T-cell (primary cell): Measurements from ENCODE around the gene GPR75. TPM values are rescaled to one million over a fixed set of nuclear protein-coding genes. Genes with fewer than 3 reads are reported as not detected.

Experiments used
- ATAC-seq, 4 experiments: fragments of 200-7000 bp in 3 of 4; fragments of 150-1000 bp in 1 of 4; cut with Tn5 transposase; replicated peaks in 1 of 4; 1 replicate in 3 of 4; 2 replicates in 1 of 4; pipeline ENCODE4 v1.10.0; 2021; ENCODE audit warnings: moderate library complexity in 3 of 4, mild to moderate bottlenecking in 2 of 4, moderate number of reproducible peaks in 1 of 4
- CTCF ChIA-PET, 2 donors: fragments of 300-600 bp; sonication (Branson Sonifier 250); formaldehyde crosslinking; loops; one replicate each; lab custom pipeline; 2022; ENCODE audit warnings: antibody characterized with exemption in 2 of 2; lab: Charles Lee
- POLR2A ChIA-PET, 2 donors: fragments of 300-600 bp; sonication (Branson Sonifier 250); formaldehyde crosslinking; loops; one replicate each; lab custom pipeline; 2022; ENCODE audit warnings: antibody characterized with exemption in 2 of 2; lab: Charles Lee
- DNase-seq, 35 experiments: peaks; one replicate each; pipeline versions ENCODE4 v3.0.0 to v3.0.0-alpha.2; 2013 to 2023
- H3K27ac ChIP-seq: one replicate; pipeline ENCODE4 v1.5.1; 2013; ENCODE audit warnings: low read length
- H3K27me3 ChIP-seq, 2 experiments: replicated peaks in 1 of 2; 1 replicate in 1 of 2; 2 replicates in 1 of 2; pipeline versions ENCODE4 v1.6.1 to v1.7.0; 2013; ENCODE audit warnings: low read length in 1 of 2, mixed read lengths in 1 of 2; ENCODE audit not compliant: control insufficient read depth in 2 of 2, insufficient read depth in 2 of 2; ENCODE audit errors: extremely low read depth in 1 of 2
- H3K36me3 ChIP-seq, 2 donors: 1 replicate in 1 of 2; 2 replicates in 1 of 2; pipeline versions ENCODE4 v1.6.1 to v1.7.0; 2013; ENCODE audit warnings: low read length in 1 of 2; ENCODE audit not compliant: control insufficient read depth in 2 of 2, insufficient read depth in 1 of 2; ENCODE audit errors: extremely low read depth in 1 of 2
- H3K4me1 ChIP-seq, 2 experiments: 1 replicate in 1 of 2; 2 replicates in 1 of 2; pipeline versions ENCODE4 v1.6.1 to v1.7.0; 2013; ENCODE audit warnings: low read length in 2 of 2, mixed read lengths in 1 of 2; ENCODE audit not compliant: insufficient read depth in 2 of 2, control insufficient read depth in 1 of 2; ENCODE audit errors: extremely low read depth in 1 of 2
- H3K4me3 ChIP-seq, 2 donors: 1 replicate in 1 of 2; 2 replicates in 1 of 2; pipeline versions ENCODE4 v1.5.1 to v1.7.0; 2013; ENCODE audit warnings: mild to moderate bottlenecking in 2 of 2, low read length in 1 of 2, moderate library complexity in 1 of 2; ENCODE audit not compliant: control insufficient read depth in 1 of 2; ENCODE audit errors: extremely low read depth in 1 of 2
- H3K9me3 ChIP-seq: 2 replicates; pipeline ENCODE4 v1.7.0; 2013
- H3K27ac Mint-ChIP-seq, 2 donors: one replicate each; pipeline ENCODE4 v1.8.0; 2020 to 2021; ENCODE audit warnings: mild to moderate bottlenecking in 2 of 2, mixed read lengths in 2 of 2
- H3K27me3 Mint-ChIP-seq, 2 donors: one replicate each; pipeline ENCODE4 v1.8.0; 2021 to 2022; ENCODE audit warnings: mixed read lengths in 2 of 2
- H3K36me3 Mint-ChIP-seq: one replicate; pipeline ENCODE4 v1.8.0; 2021; ENCODE audit warnings: mixed read lengths
- H3K4me1 Mint-ChIP-seq, 3 donors: one replicate each; pipeline ENCODE4 v1.8.0; 2020 to 2022; ENCODE audit warnings: mixed read lengths in 3 of 3, mild to moderate bottlenecking in 1 of 3
- H3K4me3 Mint-ChIP-seq, 3 donors: one replicate each; pipeline ENCODE4 v1.8.0; 2020 to 2022; ENCODE audit warnings: mild to moderate bottlenecking in 3 of 3, mixed read lengths in 3 of 3, moderate library complexity in 3 of 3
- H3K9me3 Mint-ChIP-seq, 3 donors: one replicate each; pipeline ENCODE4 v1.8.0; 2020 to 2022; ENCODE audit warnings: mixed read lengths in 3 of 3
- WGBS: methylation state at CpG from one replicate; pipeline ENCODE4 v1.1.5; 2013; ENCODE audit warnings: missing lambda C conversion rate; ENCODE audit not compliant: insufficient coverage; 5-methylcytosine and 5-hydroxymethylcytosine counted together
- total RNA-seq, 35 experiments: library from RNA in 6 of 35; stranded (reverse) in 6 of 35; fragments of 120-200 nt in 1 of 35; gene quantifications; one replicate each; pipeline versions ENCODE4 v1.2.1 to v1.2.4 and lab custom pipeline; 2013 to 2026

GPR75 gene
- total RNA-seq: 1 to 10 TPM; 2.3 to 3.4 (median 3.0) TPM
- 2.1 TPM for total RNA-seq (2013)
- total RNA-seq (lab: John Stamatoyannopoulos, UW): 0.74 to 4.2 (median 2.1) reads per million in 29 experiments

GRCh38 chr2:53859206-53860181, at the start of gene GPR75:
GPR75 (minus strand) TSS chr2:53859967; CDS start chr2:53854756, 5,211 bp downstream.
- POLR2A ChIA-PET: no interaction called here
- Mint-ChIP-seq H3K36me3 (peaks cover 27% of the 10 kb centered on the region), H3K9me3 (no peaks in the 10 kb centered on the region), H3K4me3 (no peak within 1 kb of the TSS), H3K27ac (no peak within 1 kb of the TSS), H3K4me1 (peaks cover 13 to 32% (median 20%) of the 10 kb centered on the region in 3 donors), H3K27me3 (no peaks in the 10 kb centered on the region)
- DNase-seq (no peak), ATAC-seq (no peak)
- WGBS: 98% methylated on average over 65 of the region's 72 CpGs
- no peak within 1 kb of the TSS for H3K27ac ChIP-seq
- H3K36me3 ChIP-seq: peaks cover 2 to 9% of the 10 kb centered on the region in 2 donors
- no peak within 1 kb of the TSS for H3K4me3 ChIP-seq
- H3K9me3 ChIP-seq: no peaks in the 10 kb centered on the region
- CTCF ChIA-PET: no interaction called here
- H3K4me1 ChIP-seq: no peaks in the 10 kb centered on the region
- H3K27me3 ChIP-seq: no peaks in the 10 kb centered on the region

GRCh38 chr2:53907582-53907981, 47.8 kb upstream of the GPR75 start:
- Mint-ChIP-seq H3K4me3 (no peak overlapping the region), H3K4me1 (peaks cover under 1 to 14% (median 3%) of the 10 kb centered on the region in 3 donors), H3K36me3 (peaks cover 56% of the 10 kb centered on the region), H3K27ac (peak overlapping the region in 1 of 2 donors; percentile 2), H3K9me3 (no peaks in the 10 kb centered on the region), H3K27me3 (no peaks in the 10 kb centered on the region)
- DNase-seq: no peak
- ATAC-seq: no peak
- Histone ChIP-seq H3K4me3 (no peak overlapping the region), H3K4me1 (no peaks in the 10 kb centered on the region), H3K27ac (no peak overlapping the region), H3K27me3 (no peaks in the 10 kb centered on the region), H3K9me3 (no peaks in the 10 kb centered on the region), H3K36me3 (peaks cover 4 to 77% of the 10 kb centered on the region in 2 donors)
- POLR2A ChIA-PET: no interaction called here
- no CpG with 5 or more reads among the region's 1 CpG for WGBS
- CTCF ChIA-PET: no interaction called here

- no peak overlapping the region for H3K4me3 ChIP-seq
- no peak for DNase-seq
- H3K27ac ChIP-seq: no peak overlapping the region
- H3K9me3 ChIP-seq: no peaks in the 10 kb centered on the region
- POLR2A ChIA-PET: interaction anchor here in 1 of 2 donors (0.7 kb wide), 1 partner anchor 10 kb away, joined by 4 read pairs; no protein-coding TSS in a partner anchor
- Mint-ChIP-seq H3K4me3 (no peak overlapping the region), H3K36me3 (peaks cover 65% of the 10 kb centered on the region), H3K27ac (no peak overlapping the region), H3K9me3 (no peaks in the 10 kb centered on the region), H3K27me3 (no peaks in the 10 kb centered on the region), H3K4me1 (peaks cover 0 to 7% (median 0%) of the 10 kb centered on the region in 3 donors)
- H3K36me3 ChIP-seq: peaks cover under 1 to 91% of the 10 kb centered on the region in 2 donors
- ATAC-seq: no peak
- no peaks in the 10 kb centered on the region for H3K4me1 ChIP-seq
- CTCF ChIA-PET: no interaction called here
- H3K27me3 ChIP-seq: no peaks in the 10 kb centered on the region
- 100% methylated on average over 5 of the region's 9 CpGs for WGBS
Measured at GRCh38 chr2:53905396-53905795, 45.6 kb upstream of the GPR75 start.

- Histone ChIP-seq H3K27ac (no peak overlapping the region), H3K36me3 (peaks cover 5 to 95% of the 10 kb centered on the region in 2 donors), H3K4me1 (no peaks in the 10 kb centered on the region), H3K4me3 (no peak overlapping the region), H3K9me3 (no peaks in the 10 kb centered on the region), H3K27me3 (no peaks in the 10 kb centered on the region)
- CTCF ChIA-PET: interaction anchor here in 1 of 2 donors (0.6 kb wide), 1 partner anchor 595 kb away, joined by 3 read pairs; no protein-coding TSS in a partner anchor
- Mint-ChIP-seq H3K27ac (no peak overlapping the region), H3K9me3 (no peaks in the 10 kb centered on the region), H3K4me3 (no peak overlapping the region), H3K27me3 (no peaks in the 10 kb centered on the region), H3K4me1 (peaks cover 0 to 7% (median 0%) of the 10 kb centered on the region in 3 donors), H3K36me3 (peaks cover 64% of the 10 kb centered on the region)
- WGBS: 77% methylated on average over 4 of the region's 4 CpGs
- POLR2A ChIA-PET: interaction anchor here in 1 of 2 donors (1.1 kb wide), 1 partner anchor 9 kb away, joined by 4 read pairs; no protein-coding TSS in a partner anchor
- ATAC-seq: no peak
- no peak for DNase-seq
Measured at GRCh38 chr2:53903011-53903410, 43.2 kb upstream of the GPR75 start.

GRCh38 chr2:53901192-53901591, 41.4 kb upstream of the GPR75 start:
- Mint-ChIP-seq H3K9me3 (no peaks in the 10 kb centered on the region), H3K36me3 (peaks cover 57% of the 10 kb centered on the region), H3K27ac (no peak overlapping the region), H3K27me3 (no peaks in the 10 kb centered on the region), H3K4me1 (peaks cover 0 to 7% (median 0%) of the 10 kb centered on the region in 3 donors), H3K4me3 (no peak overlapping the region)
- no peak for DNase-seq
- no peak overlapping the region for H3K27ac ChIP-seq
- H3K36me3 ChIP-seq: peaks cover 5 to 91% of the 10 kb centered on the region in 2 donors
- H3K27me3 ChIP-seq: no peaks in the 10 kb centered on the region
- H3K4me3 ChIP-seq: no peak overlapping the region
- CTCF ChIA-PET: no interaction called here
- no peaks in the 10 kb centered on the region for H3K9me3 ChIP-seq
- POLR2A ChIA-PET: no interaction called here
- H3K4me1 ChIP-seq: no peaks in the 10 kb centered on the region
- no peak for ATAC-seq
- 90% methylated on average over 2 of the region's 3 CpGs for WGBS

GRCh38 chr2:53896864-53897263, 37.1 kb upstream of the GPR75 start:
- no peaks in the 10 kb centered on the region for H3K9me3 ChIP-seq
- H3K4me3 Mint-ChIP-seq: no peak overlapping the region
- ATAC-seq: no peak
- H3K4me1 ChIP-seq: no peaks in the 10 kb centered on the region
- no peak for DNase-seq
- H3K27ac Mint-ChIP-seq: no peak overlapping the region
- ChIA-PET POLR2A (interaction anchor here in 1 of 2 donors (0.8 kb wide), 1 partner anchor 1363 kb away, joined by 3 read pairs; no protein-coding TSS in a partner anchor), CTCF (no interaction called here)
- H3K27ac ChIP-seq: no peak overlapping the region
- 93% methylated on average over 2 of the region's 3 CpGs for WGBS
- H3K27me3 Mint-ChIP-seq: no peaks in the 10 kb centered on the region
- H3K36me3 Mint-ChIP-seq: peaks cover 60% of the 10 kb centered on the region
- H3K4me1 Mint-ChIP-seq: no peaks in the 10 kb centered on the region
- H3K9me3 Mint-ChIP-seq: no peaks in the 10 kb centered on the region
- H3K36me3 ChIP-seq: peaks cover 20 to 76% of the 10 kb centered on the region in 2 donors
- no peaks in the 10 kb centered on the region for H3K27me3 ChIP-seq
- H3K4me3 ChIP-seq: no peak overlapping the region
